Peyer's patch (tissue), 4 donors: ENCODE results near the gene DDI1. TPM values are rescaled to one million over a fixed set of nuclear protein-coding genes. Genes with fewer than 3 reads are reported as not detected.

ENCODE experiments used
- DNase-seq, 3 donors: peaks; one replicate each; pipeline ENCODE4 v3.0.0-alpha.2; 2017 to 2019
- H3K27ac ChIP-seq, 4 donors: fragments of 200-600 bp; sonication (generic); one replicate each; pipeline ENCODE4 v1.5.1; 2016 to 2019
- H3K27me3 ChIP-seq, 2 donors: fragments of 200-600 bp; sonication (generic); one replicate each; pipeline ENCODE4 v1.5.1; 2019
- H3K36me3 ChIP-seq, 3 donors: fragments of 200-600 bp; sonication (generic); one replicate each; pipeline ENCODE4 v1.5.1; 2016 to 2019
- H3K4me1 ChIP-seq, 4 donors: fragments of 200-600 bp; sonication (generic); one replicate each; pipeline ENCODE4 v1.5.1; 2016 to 2019
- H3K4me3 ChIP-seq, 4 donors: fragments of 200-600 bp; sonication (generic); 1 replicate in 3 of 4; 2 replicates in 1 of 4; pipeline ENCODE4 v1.5.1; 2016 to 2019; ENCODE audit warnings: mild to moderate bottlenecking in 1 of 4
- H3K9me3 ChIP-seq, 4 donors: fragments of 200-600 bp; sonication (generic); one replicate each; pipeline ENCODE4 v1.5.1; 2016 to 2019; ENCODE audit warnings: mild to moderate bottlenecking in 1 of 4
- POLR2A ChIP-seq, 2 donors: fragments of 450-650 bp; IDR thresholded peaks; one replicate each; pipeline ENCODE4 v1.5.1; 2017; ENCODE audit warnings: antibody characterized with exemption in 2 of 2, mild to moderate bottlenecking in 2 of 2, moderate library complexity in 2 of 2
- total RNA-seq, 4 donors: library from RNA; depleted of rRNA; stranded (reverse); fragments of >200 nt; gene quantifications; one replicate each; pipeline ENCODE4 v1.1.0, GENCODE V29; 2016
- TF ChIP-seq, protein P1 (sequence below), 6 experiments: fragments of 450-650 bp in 4 of 6; fragments of 200-600 bp in 2 of 6; sonication (generic) in 1 of 6; IDR thresholded peaks; one replicate each; pipeline ENCODE4 v1.5.1; 2017 to 2019; ENCODE audit warnings: antibody characterized with exemption in 6 of 6, mild to moderate bottlenecking in 3 of 6, moderate library complexity in 1 of 6

Gene DDI1
- total RNA-seq, 4 donors from 2014 or later = not detected

DNA sequence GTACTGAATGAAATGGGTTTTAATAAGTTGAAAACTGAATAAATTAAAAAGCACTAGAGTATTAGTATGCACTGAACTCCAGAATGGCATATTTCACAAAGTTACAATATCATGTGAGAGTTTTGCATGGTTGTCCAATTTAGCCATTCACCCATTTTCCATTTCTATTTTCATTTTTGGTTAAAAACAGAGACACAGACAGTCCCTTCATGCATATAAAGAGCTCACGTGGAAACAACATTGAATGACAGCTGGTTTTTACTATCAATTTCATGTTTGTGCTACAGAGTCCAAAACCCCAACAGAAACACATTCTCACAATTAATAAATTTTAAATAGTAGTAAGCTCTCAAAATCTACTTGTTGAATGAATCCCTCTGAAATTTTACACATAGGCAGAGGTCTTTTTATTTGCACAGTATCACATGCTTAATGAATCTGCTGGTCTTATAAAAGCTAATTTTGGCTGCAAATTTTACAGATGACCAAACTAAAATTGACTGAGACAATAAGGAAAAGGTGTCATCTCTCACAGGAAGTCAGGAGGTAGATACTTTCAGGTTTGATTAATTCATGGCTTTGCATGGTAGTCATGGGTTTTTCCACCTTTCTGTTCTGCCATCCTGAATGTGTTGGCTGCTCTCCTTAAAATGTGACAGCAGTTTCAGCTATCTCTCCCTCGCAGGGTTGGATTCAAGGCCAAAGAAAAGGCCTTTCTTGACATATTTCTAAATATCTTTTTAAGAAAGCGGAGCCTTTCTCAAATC lies 20.6 kb upstream of the DDI1 start:
- H3K9me3 ChIP-seq = no peaks in the 10 kb centered on the region
- H3K27me3 ChIP-seq = no peaks in the 10 kb centered on the region
- no peak overlapping the region for H3K4me3 ChIP-seq
- H3K27ac ChIP-seq = no peak overlapping the region
- TF ChIP-seq, protein P1, sequence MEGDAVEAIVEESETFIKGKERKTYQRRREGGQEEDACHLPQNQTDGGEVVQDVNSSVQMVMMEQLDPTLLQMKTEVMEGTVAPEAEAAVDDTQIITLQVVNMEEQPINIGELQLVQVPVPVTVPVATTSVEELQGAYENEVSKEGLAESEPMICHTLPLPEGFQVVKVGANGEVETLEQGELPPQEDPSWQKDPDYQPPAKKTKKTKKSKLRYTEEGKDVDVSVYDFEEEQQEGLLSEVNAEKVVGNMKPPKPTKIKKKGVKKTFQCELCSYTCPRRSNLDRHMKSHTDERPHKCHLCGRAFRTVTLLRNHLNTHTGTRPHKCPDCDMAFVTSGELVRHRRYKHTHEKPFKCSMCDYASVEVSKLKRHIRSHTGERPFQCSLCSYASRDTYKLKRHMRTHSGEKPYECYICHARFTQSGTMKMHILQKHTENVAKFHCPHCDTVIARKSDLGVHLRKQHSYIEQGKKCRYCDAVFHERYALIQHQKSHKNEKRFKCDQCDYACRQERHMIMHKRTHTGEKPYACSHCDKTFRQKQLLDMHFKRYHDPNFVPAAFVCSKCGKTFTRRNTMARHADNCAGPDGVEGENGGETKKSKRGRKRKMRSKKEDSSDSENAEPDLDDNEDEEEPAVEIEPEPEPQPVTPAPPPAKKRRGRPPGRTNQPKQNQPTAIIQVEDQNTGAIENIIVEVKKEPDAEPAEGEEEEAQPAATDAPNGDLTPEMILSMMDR (IDR thresholded peaks at IDR 0.05) = no peak
- no peak for TF ChIP-seq POLR2A (IDR thresholded peaks at IDR 0.05)
- no peak for DNase-seq
- H3K4me1 ChIP-seq = no peaks in the 10 kb centered on the region
- H3K36me3 ChIP-seq = no peaks in the 10 kb centered on the region

DNA sequence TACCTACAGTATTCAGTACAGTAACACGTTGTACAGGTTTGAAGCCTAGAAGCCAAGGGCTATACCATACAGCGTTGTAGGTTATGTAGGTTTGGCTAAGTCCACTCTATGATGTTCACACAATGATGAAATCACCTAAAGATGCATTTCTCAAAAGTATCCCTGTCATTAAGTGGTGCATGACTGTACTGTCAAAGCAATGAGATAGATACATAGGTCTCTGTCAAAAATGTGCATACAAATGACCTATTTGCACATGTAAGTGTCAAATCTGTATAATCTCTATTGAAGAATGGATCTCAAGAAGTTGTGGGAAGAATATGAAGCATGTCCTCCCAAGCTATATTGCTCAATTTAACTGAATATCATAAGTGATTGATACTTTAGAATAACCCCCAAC lies 11.9 kb upstream of the DDI1 start:
- no peaks in the 10 kb centered on the region for H3K27me3 ChIP-seq
- no peak overlapping the region for H3K4me3 ChIP-seq
- no peaks in the 10 kb centered on the region for H3K4me1 ChIP-seq
- no peaks in the 10 kb centered on the region for H3K36me3 ChIP-seq
- DNase-seq = no peak
- no peaks in the 10 kb centered on the region for H3K9me3 ChIP-seq
- H3K27ac ChIP-seq = no peak overlapping the region
- TF ChIP-seq, protein P1 (IDR thresholded peaks at IDR 0.05) = no peak
- no peak for TF ChIP-seq POLR2A (IDR thresholded peaks at IDR 0.05)

DNA sequence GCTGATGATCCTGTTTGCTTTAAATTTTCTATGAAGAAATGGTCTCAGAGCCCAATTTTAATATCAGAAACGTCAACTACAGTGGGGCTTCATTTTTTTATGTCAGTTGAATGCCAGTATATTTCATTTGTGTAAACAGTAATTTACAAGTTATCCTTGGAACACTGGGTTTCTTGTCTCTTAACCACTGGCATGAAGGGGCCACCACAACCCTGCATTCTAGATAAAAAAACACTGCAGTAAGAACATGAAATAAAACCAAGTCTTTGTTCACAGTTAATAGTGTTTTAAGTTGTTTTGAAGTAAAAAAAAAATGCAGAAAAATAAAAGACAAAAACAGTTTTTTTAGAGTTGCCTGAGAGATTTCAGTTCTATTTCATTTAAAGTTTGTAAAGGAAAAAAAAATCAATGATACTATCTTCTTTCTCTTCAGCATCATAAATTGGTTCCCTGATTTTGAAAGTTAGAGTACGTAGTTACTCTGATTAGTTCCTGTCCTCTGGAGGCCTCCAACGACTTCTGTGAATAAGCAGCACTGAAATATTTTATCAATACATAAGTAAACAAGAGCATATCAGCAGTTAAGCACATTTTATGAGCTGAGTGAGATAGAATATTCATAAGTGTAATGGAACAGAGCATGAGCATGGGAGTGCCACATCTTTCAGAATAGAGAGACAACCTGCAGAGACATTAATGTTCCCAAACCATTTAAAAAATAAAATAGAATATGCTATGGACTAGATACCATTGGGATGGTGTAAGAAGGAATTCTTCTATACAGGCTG lies 7.8 kb upstream of the DDI1 start:
- Histone ChIP-seq H3K27ac (no peak overlapping the region), H3K36me3 (no peaks in the 10 kb centered on the region), H3K4me1 (no peaks in the 10 kb centered on the region), H3K27me3 (no peaks in the 10 kb centered on the region), H3K4me3 (no peak overlapping the region), H3K9me3 (no peaks in the 10 kb centered on the region)
- TF ChIP-seq, protein P1 (IDR thresholded peaks at IDR 0.05) = no peak
- TF ChIP-seq POLR2A (IDR thresholded peaks at IDR 0.05) = no peak
- no peak for DNase-seq

DNA sequence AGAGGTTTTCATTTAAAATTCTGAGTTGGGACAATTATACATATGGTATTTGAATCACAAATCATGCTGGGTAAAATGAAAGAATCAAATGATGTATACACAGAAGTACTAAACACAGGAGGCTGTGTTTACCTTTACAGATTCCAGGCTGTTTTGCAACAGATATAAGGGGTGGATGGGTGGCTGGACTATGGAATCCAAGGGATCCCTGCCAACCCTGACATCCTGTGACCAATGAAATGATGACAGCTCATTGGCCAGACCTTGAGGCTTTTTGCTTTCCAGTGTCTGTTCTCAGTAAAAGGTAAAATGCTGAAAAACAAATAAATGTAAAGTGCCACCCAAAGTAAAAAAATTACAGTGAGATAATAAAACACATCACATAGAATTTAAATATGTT lies 3.3 kb upstream of the DDI1 start:
- Histone ChIP-seq H3K4me1 (no peaks in the 10 kb centered on the region), H3K27me3 (no peaks in the 10 kb centered on the region), H3K9me3 (no peaks in the 10 kb centered on the region), H3K4me3 (no peak overlapping the region), H3K27ac (no peak overlapping the region), H3K36me3 (no peaks in the 10 kb centered on the region)
- TF ChIP-seq POLR2A (IDR thresholded peaks at IDR 0.05) = no peak
- TF ChIP-seq, protein P1 (IDR thresholded peaks at IDR 0.05) = no peak
- DNase-seq = no peak

DNA sequence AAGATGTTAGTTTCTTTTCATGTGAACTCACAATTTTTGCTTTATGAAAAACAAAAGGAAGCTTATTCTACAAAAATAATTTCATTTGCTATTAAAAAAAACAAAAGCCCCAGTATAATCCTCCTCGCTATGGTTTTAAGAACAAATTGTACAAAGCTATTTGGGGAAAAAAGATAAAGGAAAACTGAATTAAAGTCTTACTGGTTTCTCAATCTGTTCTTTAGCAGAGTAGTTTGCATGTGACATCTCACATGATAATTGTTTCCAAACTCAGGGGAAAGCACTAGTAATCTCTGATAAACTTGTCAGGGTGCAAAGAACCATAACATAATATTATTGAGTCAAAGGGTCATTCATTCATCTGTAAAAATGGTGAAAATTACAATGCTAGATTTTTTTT lies 2.9 kb upstream of the DDI1 start:
- no peak for TF ChIP-seq POLR2A (IDR thresholded peaks at IDR 0.05)
- TF ChIP-seq, protein P1 (IDR thresholded peaks at IDR 0.05) = no peak
- no peaks in the 10 kb centered on the region for H3K36me3 ChIP-seq
- no peaks in the 10 kb centered on the region for H3K4me1 ChIP-seq
- no peak overlapping the region for H3K4me3 ChIP-seq
- no peaks in the 10 kb centered on the region for H3K9me3 ChIP-seq
- no peaks in the 10 kb centered on the region for H3K27me3 ChIP-seq
- H3K27ac ChIP-seq = no peak overlapping the region
- DNase-seq = no peak
